HG02763 (cell line): ENCODE results near the gene TERB1.
A peak's percentile ranks its signal among the peaks of the same experiment; 100 is the strongest.

Experiments
- ATAC-seq: cut with Tn5 transposase; IDR thresholded peaks from one replicate; pipeline ENCODE4 v1.9.1; 2021; ENCODE audit warnings: mild to moderate bottlenecking, moderate library complexity; ENCODE audit not compliant: unreplicated experiment

Gene TERB1

GRCh38 chr16:66801320-66802105 is at the start of gene TERB1:
TERB1 (minus strand) TSS chr16:66801584; CDS start chr16:66796798, 4,786 bp downstream.
- no peak for ATAC-seq

GRCh38 chr16:66850115-66850815 is 48.9 kb upstream of the TERB1 start:
- ATAC-seq: no peak

GRCh38 chr16:66849549-66849948 is 48.2 kb upstream of the TERB1 start:
- ATAC-seq: no peak

GRCh38 chr16:66849021-66849420 is 47.6 kb upstream of the TERB1 start:
- ATAC-seq: no peak

GRCh38 chr16:66848172-66848571 is 46.8 kb upstream of the TERB1 start:
- no peak for ATAC-seq

GRCh38 chr16:66847533-66848067 is 46.2 kb upstream of the TERB1 start:
- no peak for ATAC-seq

- ATAC-seq: no peak
Observed at GRCh38 chr16:66846831-66847230, 45.4 kb upstream of the TERB1 start.

GRCh38 chr16:66846266-66846665 is 44.9 kb upstream of the TERB1 start:
- ATAC-seq: no peak

GRCh38 chr16:66845791-66846221 is 44.4 kb upstream of the TERB1 start:
- no peak for ATAC-seq

GRCh38 chr16:66845080-66845410 is 43.7 kb upstream of the TERB1 start:
- ATAC-seq: no peak

- ATAC-seq: no peak
Observed at GRCh38 chr16:66844342-66845079, 43.1 kb upstream of the TERB1 start, which contains the start of gene CA7. CA7 (plus strand) TSS chr16:66844414; CDS start chr16:66844488, 74 bp downstream.

- ATAC-seq: no peak
Observed at GRCh38 chr16:66844009-66844341, 42.6 kb upstream of the TERB1 start.

- no peak for ATAC-seq
Observed at GRCh38 chr16:66843191-66843590, 41.8 kb upstream of the TERB1 start.

GRCh38 chr16:66842765-66843164 is 41.4 kb upstream of the TERB1 start:
- no peak for ATAC-seq

GRCh38 chr16:66841366-66841765 is 40.0 kb upstream of the TERB1 start:
- ATAC-seq: no peak

GRCh38 chr16:66840883-66841282 is 39.5 kb upstream of the TERB1 start:
- ATAC-seq: no peak

- no peak for ATAC-seq
Observed at GRCh38 chr16:66834746-66835145, 33.4 kb upstream of the TERB1 start.

- no peak for ATAC-seq
Observed at GRCh38 chr16:66832661-66833305, 31.4 kb upstream of the TERB1 start.

- no peak for ATAC-seq
Observed at GRCh38 chr16:66832190-66832589, 30.8 kb upstream of the TERB1 start.

- ATAC-seq: peak; percentile 96
Observed at GRCh38 chr16:66830422-66831404, 29.3 kb upstream of the TERB1 start, which contains the start of gene NAE1. NAE1 (minus strand) TSS chr16:66830976; CDS start chr16:66830899, 77 bp downstream.
